ENCODE measurements around the gene ENKD1.
A peak's percentile ranks its signal among the peaks of the same experiment; 100 is the strongest.

Gene ENKD1

GRCh38 chr16:67667453-67667816 is 885 bp upstream of the ENKD1 start:
- TF ChIP-seq CSDC2 (CRISPR knock-in tag; IDR thresholded peaks at IDR 0.05) (no peak), PATZ1 (CRISPR knock-in tag; IDR thresholded peaks at IDR 0.05; ENCODE audit: borderline replicate concordance) (no peak), PPARA (CRISPR knock-in tag; IDR thresholded peaks at IDR 0.05; ENCODE audit: borderline replicate concordance) (no peak), ZFP30 (CRISPR knock-in tag; IDR thresholded peaks at IDR 0.05) (no peak), OSR1 (CRISPR knock-in tag; IDR thresholded peaks at IDR 0.05) (no peak), TOX (CRISPR knock-in tag; IDR thresholded peaks at IDR 0.05; ENCODE audit: borderline replicate concordance) (no peak), ZC3H10 (CRISPR knock-in tag; IDR thresholded peaks at IDR 0.05) (no peak), ZFP3 (CRISPR knock-in tag; IDR thresholded peaks at IDR 0.05) (no peak), ARNTL (CRISPR knock-in tag; IDR thresholded peaks at IDR 0.05; ENCODE audit: borderline replicate concordance, low read depth) (no peak)
- no peak for ATAC-seq

- TF ChIP-seq PPARA (CRISPR knock-in tag; IDR thresholded peaks at IDR 0.05; ENCODE audit: borderline replicate concordance) (no peak), ISL1 (CRISPR knock-in tag; IDR thresholded peaks at IDR 0.05) (no peak), ARNTL (CRISPR knock-in tag; IDR thresholded peaks at IDR 0.05; ENCODE audit: borderline replicate concordance, low read depth) (no peak), OSR1 (CRISPR knock-in tag; IDR thresholded peaks at IDR 0.05) (no peak), TCF4 (CRISPR knock-in tag; IDR thresholded peaks at IDR 0.05; ENCODE audit: borderline replicate concordance) (no peak), CSDC2 (CRISPR knock-in tag; IDR thresholded peaks at IDR 0.05) (no peak), ESRRG (CRISPR knock-in tag; IDR thresholded peaks at IDR 0.05) (no peak), TSHZ2 (CRISPR knock-in tag; IDR thresholded peaks at IDR 0.05) (no peak), BACH2 (CRISPR knock-in tag; IDR thresholded peaks at IDR 0.05; ENCODE audit: borderline replicate concordance) (no peak), POU6F1 (CRISPR knock-in tag; IDR thresholded peaks at IDR 0.05; ENCODE audit: borderline replicate concordance, low read depth) (no peak), CREB5 (CRISPR knock-in tag; IDR thresholded peaks at IDR 0.05; ENCODE audit: low read depth) (no peak), TOX (CRISPR knock-in tag; IDR thresholded peaks at IDR 0.05; ENCODE audit: borderline replicate concordance) (no peak), ZNF565 (CRISPR knock-in tag; conservative IDR thresholded peaks at IDR 0.05; ENCODE audit: low read depth) (no peak), GLIS3 (CRISPR knock-in tag; IDR thresholded peaks at IDR 0.05) (no peak), ZNF70 (CRISPR knock-in tag; IDR thresholded peaks at IDR 0.05) (no peak), CSRNP3 (CRISPR knock-in tag; IDR thresholded peaks at IDR 0.05) (no peak), ZFP30 (CRISPR knock-in tag; IDR thresholded peaks at IDR 0.05) (no peak), ZFP3 (CRISPR knock-in tag; IDR thresholded peaks at IDR 0.05) (no peak)
- peak; percentile 22 for ATAC-seq
These were observed 458 bp downstream of the ENKD1 start for GRCh38 chr16:67666032-67666551.

- TF ChIP-seq SNAI2 (CRISPR knock-in tag; IDR thresholded peaks at IDR 0.05) (no peak), ESRRG (CRISPR knock-in tag; IDR thresholded peaks at IDR 0.05) (no peak), CSDC2 (CRISPR knock-in tag; IDR thresholded peaks at IDR 0.05) (no peak), PATZ1 (CRISPR knock-in tag; IDR thresholded peaks at IDR 0.05; ENCODE audit: borderline replicate concordance) (no peak), ZNF565 (CRISPR knock-in tag; conservative IDR thresholded peaks at IDR 0.05; ENCODE audit: low read depth) (no peak), ZFP3 (CRISPR knock-in tag; IDR thresholded peaks at IDR 0.05) (no peak), ZNF8 (CRISPR knock-in tag; IDR thresholded peaks at IDR 0.05) (no peak), CREB5 (CRISPR knock-in tag; IDR thresholded peaks at IDR 0.05; ENCODE audit: low read depth) (no peak), TCF4 (CRISPR knock-in tag; IDR thresholded peaks at IDR 0.05; ENCODE audit: borderline replicate concordance) (no peak), ZNF70 (CRISPR knock-in tag; IDR thresholded peaks at IDR 0.05) (no peak), ZFP30 (CRISPR knock-in tag; IDR thresholded peaks at IDR 0.05) (no peak), RARB (CRISPR knock-in tag; IDR thresholded peaks at IDR 0.05) (no peak)
- ATAC-seq, result no peak
These were observed 952 bp downstream of the ENKD1 start for GRCh38 chr16:67665598-67665997.

All from SK-N-SH treated with all-trans-retinoic acid at 6 μM for 48 hours (cell line).